ENCODE measurements around the gene TGFB2.

DNA sequence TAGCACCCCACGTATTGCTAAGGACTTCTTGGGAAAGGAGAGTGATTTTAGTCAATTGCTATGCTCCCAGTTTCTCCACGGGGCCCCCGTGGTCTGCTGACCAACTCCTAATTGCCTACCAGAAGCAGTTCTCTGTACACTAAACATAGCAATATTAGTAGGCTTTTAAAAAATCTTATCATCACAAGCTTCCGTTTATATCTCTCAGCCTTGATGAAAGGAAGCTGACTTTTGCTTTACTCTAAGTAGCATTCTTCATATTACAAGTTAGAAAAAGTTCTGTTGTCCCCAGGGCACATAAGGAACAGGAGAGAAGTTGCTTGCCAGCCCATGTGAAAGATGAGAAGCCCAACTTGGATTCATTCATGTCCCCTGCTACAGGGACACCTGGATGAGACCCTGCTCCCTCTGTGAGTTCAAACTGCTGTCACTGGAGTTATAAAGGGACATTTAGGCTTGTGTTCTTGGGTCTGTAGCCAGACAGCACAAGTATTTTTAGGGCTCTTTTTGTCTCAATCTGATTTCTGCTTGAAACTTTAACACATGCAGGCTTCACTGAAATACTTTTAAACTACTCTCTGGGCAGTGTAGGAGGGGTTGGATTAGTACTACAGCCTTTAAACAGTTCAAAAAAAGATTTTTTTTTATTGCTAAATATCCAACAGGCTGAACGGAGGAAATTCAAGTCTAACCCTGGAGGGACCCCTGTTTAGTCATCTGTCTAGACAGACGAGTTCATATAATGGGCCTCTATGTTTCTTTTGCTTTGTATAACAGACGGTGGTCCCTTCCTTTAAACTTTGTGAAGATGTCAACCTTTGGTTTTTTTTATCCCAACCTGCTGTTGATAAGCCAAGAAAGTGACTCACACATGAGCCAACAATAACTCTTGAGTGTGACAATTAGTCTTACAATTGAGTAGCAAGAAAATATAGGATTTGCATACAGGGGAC is 29.5 kb downstream of the TGFB2 start:
- TF ChIP-seq, protein P1, sequence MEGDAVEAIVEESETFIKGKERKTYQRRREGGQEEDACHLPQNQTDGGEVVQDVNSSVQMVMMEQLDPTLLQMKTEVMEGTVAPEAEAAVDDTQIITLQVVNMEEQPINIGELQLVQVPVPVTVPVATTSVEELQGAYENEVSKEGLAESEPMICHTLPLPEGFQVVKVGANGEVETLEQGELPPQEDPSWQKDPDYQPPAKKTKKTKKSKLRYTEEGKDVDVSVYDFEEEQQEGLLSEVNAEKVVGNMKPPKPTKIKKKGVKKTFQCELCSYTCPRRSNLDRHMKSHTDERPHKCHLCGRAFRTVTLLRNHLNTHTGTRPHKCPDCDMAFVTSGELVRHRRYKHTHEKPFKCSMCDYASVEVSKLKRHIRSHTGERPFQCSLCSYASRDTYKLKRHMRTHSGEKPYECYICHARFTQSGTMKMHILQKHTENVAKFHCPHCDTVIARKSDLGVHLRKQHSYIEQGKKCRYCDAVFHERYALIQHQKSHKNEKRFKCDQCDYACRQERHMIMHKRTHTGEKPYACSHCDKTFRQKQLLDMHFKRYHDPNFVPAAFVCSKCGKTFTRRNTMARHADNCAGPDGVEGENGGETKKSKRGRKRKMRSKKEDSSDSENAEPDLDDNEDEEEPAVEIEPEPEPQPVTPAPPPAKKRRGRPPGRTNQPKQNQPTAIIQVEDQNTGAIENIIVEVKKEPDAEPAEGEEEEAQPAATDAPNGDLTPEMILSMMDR (IDR thresholded peaks at IDR 0.05; ENCODE audit: insufficient read depth, low read length): no peak
- TF ChIP-seq, protein P2, sequence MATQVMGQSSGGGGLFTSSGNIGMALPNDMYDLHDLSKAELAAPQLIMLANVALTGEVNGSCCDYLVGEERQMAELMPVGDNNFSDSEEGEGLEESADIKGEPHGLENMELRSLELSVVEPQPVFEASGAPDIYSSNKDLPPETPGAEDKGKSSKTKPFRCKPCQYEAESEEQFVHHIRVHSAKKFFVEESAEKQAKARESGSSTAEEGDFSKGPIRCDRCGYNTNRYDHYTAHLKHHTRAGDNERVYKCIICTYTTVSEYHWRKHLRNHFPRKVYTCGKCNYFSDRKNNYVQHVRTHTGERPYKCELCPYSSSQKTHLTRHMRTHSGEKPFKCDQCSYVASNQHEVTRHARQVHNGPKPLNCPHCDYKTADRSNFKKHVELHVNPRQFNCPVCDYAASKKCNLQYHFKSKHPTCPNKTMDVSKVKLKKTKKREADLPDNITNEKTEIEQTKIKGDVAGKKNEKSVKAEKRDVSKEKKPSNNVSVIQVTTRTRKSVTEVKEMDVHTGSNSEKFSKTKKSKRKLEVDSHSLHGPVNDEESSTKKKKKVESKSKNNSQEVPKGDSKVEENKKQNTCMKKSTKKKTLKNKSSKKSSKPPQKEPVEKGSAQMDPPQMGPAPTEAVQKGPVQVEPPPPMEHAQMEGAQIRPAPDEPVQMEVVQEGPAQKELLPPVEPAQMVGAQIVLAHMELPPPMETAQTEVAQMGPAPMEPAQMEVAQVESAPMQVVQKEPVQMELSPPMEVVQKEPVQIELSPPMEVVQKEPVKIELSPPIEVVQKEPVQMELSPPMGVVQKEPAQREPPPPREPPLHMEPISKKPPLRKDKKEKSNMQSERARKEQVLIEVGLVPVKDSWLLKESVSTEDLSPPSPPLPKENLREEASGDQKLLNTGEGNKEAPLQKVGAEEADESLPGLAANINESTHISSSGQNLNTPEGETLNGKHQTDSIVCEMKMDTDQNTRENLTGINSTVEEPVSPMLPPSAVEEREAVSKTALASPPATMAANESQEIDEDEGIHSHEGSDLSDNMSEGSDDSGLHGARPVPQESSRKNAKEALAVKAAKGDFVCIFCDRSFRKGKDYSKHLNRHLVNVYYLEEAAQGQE (IDR thresholded peaks at IDR 0.05; ENCODE audit: insufficient replicate concordance, low read depth): no peak
- no peak for TF ChIP-seq GABPA (IDR thresholded peaks at IDR 0.05; ENCODE audit: low read depth)
